A673 (cell line): ENCODE results near the gene MRPS5. TPM values are rescaled to one million over a fixed set of nuclear protein-coding genes. Genes with fewer than 3 reads are reported as not detected.

Experiments
- BruUV-seq: library from RNA; stranded (reverse); fragments of 400-500 nt; replicated peaks from 2 replicates; lab custom pipeline; 2021; lab: Mats Ljungman, UMichigan
- CTCF ChIA-PET: fragments of 300-600 bp; sonication (Branson Sonifier 250); formaldehyde crosslinking; loops from one replicate; lab custom pipeline; 2022; ENCODE audit warnings: antibody characterized with exemption; lab: Charles Lee
- POLR2A ChIA-PET: fragments of 300-600 bp; sonication (Branson Sonifier 250); formaldehyde crosslinking; loops from one replicate; lab custom pipeline; 2022; ENCODE audit warnings: antibody characterized with exemption; ENCODE audit not compliant: low non-redundant PET; lab: Charles Lee
- DNase-seq: peaks from one replicate; pipeline ENCODE4 v3.0.0-alpha.2; 2015; ENCODE audit warnings: low spot score
- H3K27ac ChIP-seq: fragments of 200-600 bp; sonication (generic); 2 replicates; pipeline ENCODE4 v1.5.1; 2016; ENCODE audit warnings: mixed run types, low read depth, mild to moderate bottlenecking, mixed read lengths, antibody characterized with exemption, low read length; ENCODE audit not compliant: poor library complexity, severe bottlenecking
- H3K27me3 ChIP-seq: fragments of 200-600 bp; sonication (generic); replicated peaks from 2 replicates; pipeline ENCODE4 v1.6.1; 2017; ENCODE audit warnings: mixed run types, low read depth, mild to moderate bottlenecking, mixed read lengths, antibody characterized with exemption, low read length; ENCODE audit not compliant: insufficient read depth, poor library complexity
- H3K36me3 ChIP-seq: fragments of 200-600 bp; sonication (generic); 2 replicates; pipeline ENCODE4 v1.6.1; 2016; ENCODE audit warnings: mixed run types, mild to moderate bottlenecking, mixed read lengths, antibody characterized with exemption, low read length; ENCODE audit not compliant: insufficient read depth, poor library complexity, severe bottlenecking
- H3K4me1 ChIP-seq: fragments of 200-600 bp; sonication (generic); 2 replicates; pipeline ENCODE4 v1.6.1; 2017; ENCODE audit warnings: mixed run types, mild to moderate bottlenecking, mixed read lengths, antibody characterized with exemption, low read length; ENCODE audit not compliant: insufficient read depth, poor library complexity, severe bottlenecking
- H3K4me3 ChIP-seq: fragments of 200-600 bp; sonication (generic); 2 replicates; pipeline ENCODE4 v1.5.1; 2016; ENCODE audit warnings: low read depth, mixed run types, mild to moderate bottlenecking, mixed read lengths, low read length; ENCODE audit not compliant: poor library complexity, severe bottlenecking
- H3K9me3 ChIP-seq: fragments of 200-600 bp; sonication (generic); 2 replicates; pipeline ENCODE4 v1.6.1; 2016; ENCODE audit warnings: mixed run types, low read depth, mild to moderate bottlenecking, mixed read lengths, antibody characterized with exemption, low read length; ENCODE audit not compliant: poor library complexity, severe bottlenecking
- EZH2 ChIP-seq: fragments of 200-600 bp; sonication (generic); IDR thresholded peaks from 2 replicates; pipeline ENCODE4 v1.6.1; 2017; ENCODE audit warnings: borderline replicate concordance, low read depth, mild to moderate bottlenecking, mixed read lengths, antibody characterized with exemption, low read length; ENCODE audit not compliant: poor library complexity, severe bottlenecking
- intact Hi-C: fragments of 100-400 bp; cut with micrococcal nuclease; formaldehyde crosslinking; loops from one replicate; pipeline ENCODE4 v1.10.0; 2022; ENCODE audit not compliant: unreplicated experiment
- total RNA-seq: library from RNA; stranded (reverse); gene quantifications from 2 replicates; pipeline ENCODE4 v1.2.3, GENCODE V29; 2021
- TF ChIP-seq, protein P1 (sequence below): fragments of 300-800, 200-600 bp; sonication (generic); conservative IDR thresholded peaks from 2 replicates; pipeline ENCODE4 v1.5.1; 2017; ENCODE audit warnings: low read depth, mild to moderate bottlenecking, antibody characterized with exemption, low read length, moderate library complexity, mixed read lengths

MRPS5 gene
- total RNA-seq, 1 experiment from 2014 or later, result 103 TPM

DNA sequence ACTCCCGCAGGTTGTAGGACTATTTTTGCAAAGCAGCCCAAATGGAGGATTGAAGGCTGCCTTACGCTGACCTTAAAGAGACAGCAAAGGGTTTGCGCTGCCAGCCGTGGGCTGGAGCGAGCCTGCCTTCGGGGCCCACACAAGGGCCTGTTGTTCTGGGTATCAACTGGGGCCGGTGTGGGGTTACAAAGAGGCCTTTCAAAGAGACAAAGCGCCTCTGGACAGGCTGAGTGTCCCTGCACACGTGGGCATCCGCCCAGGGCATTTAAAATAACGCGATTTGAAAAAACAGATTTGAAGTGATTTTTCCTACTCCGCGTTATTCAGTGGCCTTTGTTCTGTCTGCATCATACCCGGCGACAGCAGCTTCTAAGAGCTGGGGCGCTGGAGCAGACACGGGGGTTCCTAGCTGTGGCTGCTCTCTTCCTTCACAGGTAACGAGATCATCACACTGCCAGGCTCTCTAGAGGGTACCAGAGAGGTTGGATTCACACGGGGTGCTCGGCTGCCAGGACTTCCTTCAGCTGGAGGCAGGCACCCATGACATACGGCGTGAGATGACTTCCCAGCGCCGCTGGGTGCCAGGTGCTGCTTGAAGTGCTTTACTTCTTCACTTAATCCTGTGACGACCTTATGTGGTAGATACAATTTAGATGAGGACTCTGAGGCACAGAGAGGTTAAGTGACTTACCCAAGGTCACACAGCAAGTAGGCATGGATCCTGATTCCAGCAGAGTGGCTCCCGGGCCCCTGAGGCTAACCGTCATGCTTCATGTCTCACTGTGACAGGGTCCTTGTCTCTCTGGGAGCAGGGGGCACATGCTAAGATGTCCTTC, 63.9 kb downstream of the MRPS5 start:
- no peak for DNase-seq
- Histone ChIP-seq H3K4me1 (no peaks in the 10 kb centered on the region), H3K9me3 (no peaks in the 10 kb centered on the region), H3K4me3 (no peak overlapping the region), H3K27me3 (peaks cover 22% of the 10 kb centered on the region), H3K36me3 (no peaks in the 10 kb centered on the region), H3K27ac (no peak overlapping the region)
- CTCF ChIA-PET, result no interaction called here
- no TSS peak for BruUV-seq
- TF ChIP-seq, protein P1, sequence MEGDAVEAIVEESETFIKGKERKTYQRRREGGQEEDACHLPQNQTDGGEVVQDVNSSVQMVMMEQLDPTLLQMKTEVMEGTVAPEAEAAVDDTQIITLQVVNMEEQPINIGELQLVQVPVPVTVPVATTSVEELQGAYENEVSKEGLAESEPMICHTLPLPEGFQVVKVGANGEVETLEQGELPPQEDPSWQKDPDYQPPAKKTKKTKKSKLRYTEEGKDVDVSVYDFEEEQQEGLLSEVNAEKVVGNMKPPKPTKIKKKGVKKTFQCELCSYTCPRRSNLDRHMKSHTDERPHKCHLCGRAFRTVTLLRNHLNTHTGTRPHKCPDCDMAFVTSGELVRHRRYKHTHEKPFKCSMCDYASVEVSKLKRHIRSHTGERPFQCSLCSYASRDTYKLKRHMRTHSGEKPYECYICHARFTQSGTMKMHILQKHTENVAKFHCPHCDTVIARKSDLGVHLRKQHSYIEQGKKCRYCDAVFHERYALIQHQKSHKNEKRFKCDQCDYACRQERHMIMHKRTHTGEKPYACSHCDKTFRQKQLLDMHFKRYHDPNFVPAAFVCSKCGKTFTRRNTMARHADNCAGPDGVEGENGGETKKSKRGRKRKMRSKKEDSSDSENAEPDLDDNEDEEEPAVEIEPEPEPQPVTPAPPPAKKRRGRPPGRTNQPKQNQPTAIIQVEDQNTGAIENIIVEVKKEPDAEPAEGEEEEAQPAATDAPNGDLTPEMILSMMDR, result no peak
- no peak for TF ChIP-seq EZH2
- POLR2A ChIA-PET, result no interaction called here
- intact Hi-C loops, result no loop called here

DNA sequence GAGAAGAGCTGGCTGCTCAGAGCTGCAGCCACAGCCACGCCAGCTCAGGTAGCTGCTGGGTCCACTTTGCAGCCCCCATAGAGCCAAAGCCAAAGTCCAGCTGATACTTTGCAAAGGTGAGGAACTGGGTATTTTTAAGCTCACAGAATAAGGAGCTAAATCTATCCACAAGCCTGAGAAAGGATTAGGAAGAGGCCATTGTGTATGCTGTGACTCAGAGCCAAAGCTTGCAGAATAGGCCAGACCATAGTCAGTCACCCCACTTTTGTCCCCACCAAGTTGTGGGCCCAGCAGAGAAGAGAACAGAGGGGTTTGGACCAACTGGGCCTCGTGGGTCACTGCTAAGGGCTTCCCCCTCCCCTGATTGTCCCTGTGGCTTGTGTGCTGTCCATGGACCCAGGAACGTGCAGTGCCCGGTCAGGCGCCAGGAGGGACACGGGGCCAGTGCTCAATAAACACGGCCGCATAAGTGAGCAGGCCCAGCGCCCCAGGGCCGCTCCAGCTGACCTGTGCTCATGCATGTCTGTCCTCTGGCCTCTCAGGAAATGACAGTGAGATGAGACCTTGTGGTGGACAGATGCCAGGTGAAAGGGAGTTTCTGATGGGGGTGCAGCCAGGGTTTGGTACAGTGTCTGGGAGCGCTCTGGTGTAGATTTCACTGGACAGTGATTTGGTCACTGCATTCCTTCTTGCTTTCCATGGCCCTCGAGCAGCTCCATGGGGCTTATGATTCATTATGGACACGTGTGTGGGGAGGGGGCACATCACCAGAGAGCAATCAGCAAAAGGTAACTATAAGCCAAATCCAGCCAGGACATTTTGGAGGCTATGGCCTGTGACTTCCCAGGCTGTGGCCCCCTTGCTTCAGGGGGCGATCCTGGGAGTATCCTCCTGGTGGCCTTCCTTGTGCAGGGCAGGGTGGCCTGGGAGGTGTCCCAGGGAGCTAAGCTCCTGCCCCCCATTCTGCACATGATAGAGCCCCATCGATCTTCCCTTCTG, 64.8 kb downstream of the MRPS5 start:
- intact Hi-C loops, result no loop called here
- POLR2A ChIA-PET, result no interaction called here
- no TSS peak for BruUV-seq

DNA sequence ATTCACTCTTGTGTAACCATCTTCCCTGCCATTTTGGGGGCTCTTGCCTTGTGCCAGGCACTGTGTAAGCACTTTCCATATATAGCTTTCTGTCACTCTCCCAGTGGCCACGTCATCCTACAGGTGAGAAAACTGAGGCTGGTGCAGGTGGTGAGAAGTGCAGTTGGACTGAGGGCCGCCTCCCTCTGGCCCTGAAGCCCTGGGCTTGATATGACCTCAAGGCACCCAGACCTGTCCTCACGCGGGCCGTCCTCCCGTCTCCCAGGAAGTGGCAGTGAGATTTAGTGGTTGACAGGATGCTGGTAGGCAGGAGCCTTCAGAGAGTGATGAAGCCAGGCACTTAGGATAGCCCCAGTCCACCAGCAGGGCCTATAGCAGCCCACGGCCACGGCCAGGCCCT, 65.6 kb downstream of the MRPS5 start:
- intact Hi-C loops, result no loop called here
- CTCF ChIA-PET, result no interaction called here
- BruUV-seq, result no TSS peak
- no peak for TF ChIP-seq EZH2
- TF ChIP-seq, protein P1, result no peak
- Histone ChIP-seq H3K36me3 (no peaks in the 10 kb centered on the region), H3K27me3 (peaks cover 22% of the 10 kb centered on the region), H3K9me3 (no peaks in the 10 kb centered on the region), H3K27ac (no peak overlapping the region), H3K4me1 (no peaks in the 10 kb centered on the region), H3K4me3 (no peak overlapping the region)
- POLR2A ChIA-PET, result no interaction called here
- no peak for DNase-seq

More for the DNA sequence above, 64.8 kb downstream of the MRPS5 start:
- Histone ChIP-seq H3K27me3 (peaks cover 22% of the 10 kb centered on the region), H3K36me3 (no peaks in the 10 kb centered on the region), H3K4me1 (no peaks in the 10 kb centered on the region), H3K27ac (no peak overlapping the region), H3K9me3 (no peaks in the 10 kb centered on the region), H3K4me3 (no peak overlapping the region)
- CTCF ChIA-PET, result no interaction called here
- TF ChIP-seq EZH2, result no peak
- TF ChIP-seq, protein P1, result no peak
- DNase-seq, result no peak
